IMR-90 (cell line): ENCODE data around the gene WBP2. TPM values are rescaled to one million over a fixed set of nuclear protein-coding genes. Genes with fewer than 3 reads are reported as not detected.

ENCODE experiments used
- ATAC-seq: fragments of 200-7000 bp; cut with Tn5 transposase; 2 replicates; pipeline ENCODE4 v1.9.1; 2020; ENCODE audit warnings: low read depth, mild to moderate bottlenecking, moderate library complexity
- BruUV-seq: library from RNA; stranded (reverse); fragments of 400-500 nt; replicated peaks from 2 replicates; lab custom pipeline; 2021; lab: Mats Ljungman, UMichigan
- CTCF ChIA-PET: fragments of 300-600 bp; formaldehyde crosslinking; extraction: SDS; loops from one replicate; lab custom pipeline; 2021; ENCODE audit warnings: antibody characterized with exemption; lab: Yijun Ruan, JAX
- POLR2A ChIA-PET: fragments of 300-600 bp; sonication (Branson Sonifier 250); formaldehyde crosslinking; loops from one replicate; lab custom pipeline; 2022; ENCODE audit warnings: antibody characterized with exemption; ENCODE audit not compliant: unreplicated experiment; lab: Charles Lee
- DNase-seq: peaks from one replicate; pipeline ENCODE4 v3.0.0; 2013
- H2AFZ ChIP-seq: replicated peaks from 2 replicates; pipeline ENCODE3; 2013; ENCODE audit warnings: low read length, mild to moderate bottlenecking; ENCODE audit not compliant: poor library complexity
- H2AK5ac ChIP-seq: 2 replicates; pipeline ENCODE4 v1.6.1; 2013; ENCODE audit warnings: low read depth, low read length, inconsistent platforms
- H2AK9ac ChIP-seq: replicated peaks from 2 replicates; pipeline ENCODE3; 2013; ENCODE audit warnings: mild to moderate bottlenecking, low read depth, low read length, moderate library complexity; ENCODE audit not compliant: poor library complexity
- H2BK120ac ChIP-seq: 2 replicates; pipeline ENCODE4 v1.6.1; 2013; ENCODE audit warnings: low read depth, low read length, inconsistent platforms
- H2BK15ac ChIP-seq: 3 replicates; pipeline ENCODE4 v1.6.1; 2013; ENCODE audit warnings: low read depth, low read length, inconsistent platforms
- H2BK20ac ChIP-seq: 2 replicates; pipeline ENCODE4 v1.6.1; 2013; ENCODE audit warnings: low read depth, mild to moderate bottlenecking, inconsistent platforms, low read length, moderate library complexity
- H2BK5ac ChIP-seq: 2 replicates; pipeline ENCODE4 v1.6.1; 2013; ENCODE audit warnings: mild to moderate bottlenecking, low read depth, low read length, inconsistent platforms; ENCODE audit not compliant: poor library complexity, severe bottlenecking
- H3K14ac ChIP-seq: replicated peaks from 2 replicates; pipeline ENCODE4 v1.6.1; 2013; ENCODE audit warnings: low read depth, low read length, inconsistent platforms
- H3K18ac ChIP-seq: 2 replicates; pipeline ENCODE4 v1.6.1; 2013; ENCODE audit warnings: low read depth, low read length, control low read depth
- H3K23ac ChIP-seq: 2 replicates; pipeline ENCODE4 v1.6.1; 2013; ENCODE audit warnings: low read depth, low read length, inconsistent platforms
- H3K27ac ChIP-seq: 2 replicates; pipeline ENCODE4 v1.5.1; 2013; ENCODE audit warnings: mild to moderate bottlenecking, control low read depth, low read length; ENCODE audit not compliant: insufficient read depth
- H3K27me3 ChIP-seq: 2 replicates; pipeline ENCODE4 v1.6.1; 2013; ENCODE audit warnings: low read length; ENCODE audit not compliant: control insufficient read depth, insufficient read depth
- H3K36me3 ChIP-seq: 2 replicates; pipeline ENCODE4 v1.6.1; 2013; ENCODE audit warnings: low read length, mixed read lengths; ENCODE audit not compliant: control insufficient read depth, insufficient read depth
- H3K4ac ChIP-seq: 2 replicates; pipeline ENCODE4 v1.6.1; 2013; ENCODE audit warnings: low read depth, low read length, inconsistent platforms
- H3K4me1 ChIP-seq: 2 replicates; pipeline ENCODE4 v1.6.1; 2013; ENCODE audit warnings: low read length, mixed read lengths; ENCODE audit not compliant: control insufficient read depth, insufficient read depth
- H3K4me2 ChIP-seq: 2 replicates; pipeline ENCODE4 v1.6.1; 2013; ENCODE audit warnings: low read depth, mild to moderate bottlenecking, control low read depth, low read length, moderate library complexity
- H3K4me3 ChIP-seq: 2 replicates; pipeline ENCODE4 v1.5.1; 2013; ENCODE audit warnings: low read depth, mild to moderate bottlenecking, control low read depth, low read length, moderate library complexity; ENCODE audit not compliant: insufficient read depth
- H3K56ac ChIP-seq: 2 replicates; pipeline ENCODE4 v1.6.1; 2013; ENCODE audit warnings: low read length, inconsistent platforms; ENCODE audit not compliant: insufficient read depth; ENCODE audit errors: extremely low read depth
- H3K79me1 ChIP-seq, 2 experiments: 2 replicates each; pipeline ENCODE4 v1.6.1; 2013; ENCODE audit warnings: low read length in 2 of 2, inconsistent platforms in 1 of 2, low read depth in 1 of 2
- H3K9ac ChIP-seq: 2 replicates; pipeline ENCODE4 v1.6.1; 2013; ENCODE audit warnings: low read depth, low read length, control low read depth
- H3K9me1 ChIP-seq: 2 replicates; pipeline ENCODE4 v1.6.1; 2013; ENCODE audit warnings: low read length, inconsistent platforms; ENCODE audit not compliant: insufficient read depth
- H3K9me3 ChIP-seq: 2 replicates; pipeline ENCODE4 v1.6.1; 2013; ENCODE audit warnings: low read length; ENCODE audit not compliant: control insufficient read depth, insufficient read depth
- H4K20me1 ChIP-seq: 2 replicates; pipeline ENCODE4 v1.6.1; 2013; ENCODE audit warnings: low read length, inconsistent platforms; ENCODE audit not compliant: insufficient read depth
- H4K5ac ChIP-seq: 2 replicates; pipeline ENCODE4 v1.6.1; 2013; ENCODE audit warnings: mild to moderate bottlenecking, low read depth, low read length, control low read depth
- H4K8ac ChIP-seq, 2 experiments: 2 replicates each; pipeline ENCODE4 v1.6.1; 2013; ENCODE audit warnings: low read depth in 2 of 2, low read length in 2 of 2, control low read depth in 1 of 2, inconsistent platforms in 1 of 2
- H4K91ac ChIP-seq: 2 replicates; pipeline ENCODE4 v1.6.1; 2013; ENCODE audit warnings: low read depth, low read length, inconsistent platforms; ENCODE audit not compliant: insufficient read depth
- BHLHE40 ChIP-seq: fragments of 150-350 bp; IDR thresholded peaks from 2 replicates; pipeline ENCODE4 v1.6.1; 2016; ENCODE audit warnings: mild to moderate bottlenecking, low read depth, low read length
- CEBPB ChIP-seq: IDR thresholded peaks from 2 replicates; pipeline ENCODE4 v1.6.1; 2012; ENCODE audit warnings: low read depth, low read length, improper control_type of control experiment
- FOS ChIP-seq: fragments of 150-350 bp; IDR thresholded peaks from 2 replicates; pipeline ENCODE4 v1.6.1; 2016; ENCODE audit warnings: low read depth, low read length
- MAFK ChIP-seq: IDR thresholded peaks from 2 replicates; pipeline ENCODE4 v1.6.1; 2012; ENCODE audit warnings: low read depth, low read length, improper control_type of control experiment
- RAD21 ChIP-seq: IDR thresholded peaks from 2 replicates; pipeline ENCODE4 v1.6.1; 2012; ENCODE audit warnings: low read length, improper control_type of control experiment
- RCOR1 ChIP-seq: IDR thresholded peaks from 2 replicates; pipeline ENCODE4 v1.6.1; 2012; ENCODE audit warnings: mild to moderate bottlenecking, low read length, improper control_type of control experiment; ENCODE audit not compliant: insufficient replicate concordance
- WGBS, 2 experiments: methylation state at CpG; one replicate each; pipeline versions ENCODE4 v1.1.5 to v1.1.7; 2013; ENCODE audit warnings: missing lambda C conversion rate in 2 of 2; ENCODE audit not compliant: insufficient read length in 1 of 2; ENCODE audit errors: extremely low coverage in 2 of 2; 5-methylcytosine and 5-hydroxymethylcytosine counted together
- dilution Hi-C: fragments of 300-500 bp; cut with HindIII; formaldehyde crosslinking; loops from one replicate; pipeline ENCODE4 v1.14.3; 2018; ENCODE audit warnings: low sequenced_read_pairs; ENCODE audit not compliant: unreplicated experiment
- in situ Hi-C: fragments of 300-500 bp; cut with MboI; formaldehyde crosslinking; loops from 3 replicates; pipeline ENCODE4 v1.14.3; 2019; ENCODE audit warnings: low sequenced_read_pairs, inconsistent platforms, mixed read lengths
- intact Hi-C: fragments of 100-400 bp; cut with micrococcal nuclease; formaldehyde crosslinking; loops from 2 replicates; pipeline ENCODE4 v1.10.0; 2022
- polyA plus RNA-seq, 3 experiments: library from polyadenylated mRNA; depleted of rRNA; stranded (reverse); fragments of >200 nt; gene quantifications; 2 replicates each; pipeline ENCODE4 v1.2.3, GENCODE V29; 2012; ENCODE audit warnings: low replicate concordance in 1 of 3
- total RNA-seq: library from RNA; depleted of rRNA; stranded (reverse); fragments of >200 nt; gene quantifications from 2 replicates; pipeline ENCODE4 v1.2.3, GENCODE V29; 2012
- TF ChIP-seq, protein P1 (sequence below): conservative IDR thresholded peaks from 2 replicates; pipeline ENCODE4 v1.5.1; 2012; ENCODE audit warnings: mild to moderate bottlenecking, low read depth, low read length, improper control_type of control experiment

The WBP2 gene
- total and polyA plus RNA-seq, 2 of the 4 experiments (the other 2 are of a cell fraction) = 9.0 to 35.5 TPM

DNA sequence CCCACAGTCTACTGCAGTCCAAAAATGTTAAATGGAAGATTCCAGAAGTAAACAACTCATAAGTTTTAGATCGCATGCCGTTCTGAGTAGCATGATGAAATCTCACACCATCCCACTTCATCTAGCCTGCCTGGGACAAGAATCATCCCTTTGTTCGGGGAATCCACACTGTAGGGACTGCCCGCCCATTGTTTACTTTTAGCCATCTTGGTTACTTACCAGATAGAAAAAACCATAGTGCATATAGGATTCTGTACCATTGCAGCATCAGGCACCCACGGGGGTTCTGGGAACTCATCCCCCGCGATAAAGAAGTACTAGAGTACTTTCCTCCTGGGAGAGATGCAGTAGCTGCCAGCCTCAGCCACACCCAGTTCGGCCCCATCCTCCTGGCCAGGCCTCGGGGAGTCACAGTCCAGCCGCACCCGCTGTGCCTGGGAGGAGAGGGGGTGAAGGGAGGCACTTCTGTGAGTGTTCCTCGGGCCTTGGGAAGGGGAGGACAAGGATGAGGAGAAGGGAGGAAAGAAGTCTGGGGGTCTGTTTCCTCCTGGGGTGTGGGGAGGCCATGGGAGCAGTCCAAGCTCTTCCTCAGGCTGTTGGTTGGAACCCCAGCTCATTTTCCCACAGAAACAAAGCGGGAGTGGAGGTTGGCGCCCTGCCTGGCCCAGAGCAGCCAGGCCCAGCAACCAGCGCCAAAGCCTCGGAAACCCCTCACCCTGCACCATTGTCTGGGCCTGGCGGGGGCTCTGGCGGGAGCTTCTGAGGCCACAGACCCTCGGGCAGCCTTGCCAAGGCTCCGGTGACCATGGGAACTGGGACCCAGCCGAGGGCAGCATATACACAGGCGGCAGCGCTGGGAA, 14.4 kb upstream of the WBP2 start:
- dilution Hi-C loops = no loop called here
- WGBS, 2 experiments = 8% methylated on average over 6 of the region's 23 CpGs; no CpG with 5 or more reads in 1 of the 2 experiments
- H2AFZ ChIP-seq = peak overlapping the region; percentile 95

More for the DNA sequence above, 14.4 kb upstream of the WBP2 start:
- H3K4me1 ChIP-seq = peaks cover 25% of the 10 kb centered on the region
- peak overlapping the region; percentile 98 for H3K4ac ChIP-seq
- H3K9me1 ChIP-seq = peaks cover 13% of the 10 kb centered on the region
- DNase-seq (peak; percentile 84), ATAC-seq (peak; percentile 59)
- H4K8ac ChIP-seq = peak overlapping the region; percentile 94 to 97
- no TSS peak for BruUV-seq
- peak overlapping the region; percentile 86 for H3K18ac ChIP-seq
- intact Hi-C loops (loop anchor here (10.0 kb wide), 1 partner anchor 85 kb away; the partner anchor contains the start of gene UNK), in situ Hi-C loops (no loop called here)
- ChIA-PET POLR2A (interaction anchor here (0.7 to 0.8 kb wide), 2 partner anchors 14 to 89 kb away, joined by 3 read pairs; partner anchors contain the start of gene WBP2), CTCF (interaction anchor here (0.7 kb wide), 1 partner anchor 9 kb away, joined by 3 read pairs; no protein-coding TSS in a partner anchor)
- H2AK5ac ChIP-seq = peak overlapping the region; percentile 89
- peaks cover 5 to 23% of the 10 kb centered on the region in 2 experiments; a peak in 3 of 4 replicates for H3K79me1 ChIP-seq
- peak overlapping the region; percentile 11; the same call in 1 of the 2 replicates for H3K4me3 ChIP-seq
- H3K27ac ChIP-seq = peak overlapping the region; percentile 94
- peak overlapping the region; percentile 64 for H3K4me2 ChIP-seq
- peak overlapping the region; percentile 93 for H3K23ac ChIP-seq
- H4K91ac ChIP-seq = peak overlapping the region; percentile 95
- TF ChIP-seq BHLHE40 (peak; percentile 77), MAFK (no peak), CEBPB (peak; percentile 79), RCOR1 (no peak), RAD21 (no peak), FOS (no peak)
- TF ChIP-seq, protein P1, sequence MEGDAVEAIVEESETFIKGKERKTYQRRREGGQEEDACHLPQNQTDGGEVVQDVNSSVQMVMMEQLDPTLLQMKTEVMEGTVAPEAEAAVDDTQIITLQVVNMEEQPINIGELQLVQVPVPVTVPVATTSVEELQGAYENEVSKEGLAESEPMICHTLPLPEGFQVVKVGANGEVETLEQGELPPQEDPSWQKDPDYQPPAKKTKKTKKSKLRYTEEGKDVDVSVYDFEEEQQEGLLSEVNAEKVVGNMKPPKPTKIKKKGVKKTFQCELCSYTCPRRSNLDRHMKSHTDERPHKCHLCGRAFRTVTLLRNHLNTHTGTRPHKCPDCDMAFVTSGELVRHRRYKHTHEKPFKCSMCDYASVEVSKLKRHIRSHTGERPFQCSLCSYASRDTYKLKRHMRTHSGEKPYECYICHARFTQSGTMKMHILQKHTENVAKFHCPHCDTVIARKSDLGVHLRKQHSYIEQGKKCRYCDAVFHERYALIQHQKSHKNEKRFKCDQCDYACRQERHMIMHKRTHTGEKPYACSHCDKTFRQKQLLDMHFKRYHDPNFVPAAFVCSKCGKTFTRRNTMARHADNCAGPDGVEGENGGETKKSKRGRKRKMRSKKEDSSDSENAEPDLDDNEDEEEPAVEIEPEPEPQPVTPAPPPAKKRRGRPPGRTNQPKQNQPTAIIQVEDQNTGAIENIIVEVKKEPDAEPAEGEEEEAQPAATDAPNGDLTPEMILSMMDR = no peak
- peak overlapping the region; percentile 86 for H2BK120ac ChIP-seq
- H2AK9ac ChIP-seq = peak overlapping the region; percentile 97
- H2BK15ac ChIP-seq = peak overlapping the region; percentile 49
- no peaks in the 10 kb centered on the region for H4K20me1 ChIP-seq
- H3K36me3 ChIP-seq = no peaks in the 10 kb centered on the region; the same call in 1 of the 2 replicates
- H4K5ac ChIP-seq = peak overlapping the region; percentile 96
- H3K27me3 ChIP-seq = no peaks in the 10 kb centered on the region
- peak overlapping the region; percentile 95 for H3K14ac ChIP-seq
- H2BK20ac ChIP-seq = peak overlapping the region; percentile 95
- H2BK5ac ChIP-seq = peak overlapping the region; percentile 77
- H3K56ac ChIP-seq = peak overlapping the region; percentile 71
- H3K9me3 ChIP-seq = no peaks in the 10 kb centered on the region
- H3K9ac ChIP-seq = peak overlapping the region; percentile 83
